NAMALWA (cell line): ENCODE results near the gene RNF141.

Experiments used
- DNase-seq: peaks from one replicate; pipeline ENCODE4 v3.0.0-alpha.2; 2015; ENCODE audit warnings: low spot score

Gene RNF141

DNA sequence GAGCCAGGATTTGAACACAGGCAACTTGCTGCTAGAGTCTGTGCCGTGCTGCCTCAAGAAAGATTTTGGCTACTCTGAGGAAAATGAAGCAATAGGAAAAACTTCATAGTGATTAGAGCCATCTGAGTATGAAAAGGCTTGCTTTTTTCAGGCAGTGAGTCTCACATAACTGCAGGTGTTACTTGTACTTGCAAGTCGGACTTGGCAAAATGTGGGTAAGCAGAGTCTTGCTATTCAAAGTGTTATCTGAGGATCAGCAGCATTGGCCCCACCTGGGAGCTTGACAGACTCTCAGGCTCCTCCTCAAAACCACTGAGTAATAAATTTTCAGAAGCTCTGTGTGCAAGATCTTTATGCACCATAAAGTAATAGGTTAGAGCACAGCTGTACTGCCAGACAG is 18.1 kb downstream of the RNF141 start:
- no peak for DNase-seq

DNA sequence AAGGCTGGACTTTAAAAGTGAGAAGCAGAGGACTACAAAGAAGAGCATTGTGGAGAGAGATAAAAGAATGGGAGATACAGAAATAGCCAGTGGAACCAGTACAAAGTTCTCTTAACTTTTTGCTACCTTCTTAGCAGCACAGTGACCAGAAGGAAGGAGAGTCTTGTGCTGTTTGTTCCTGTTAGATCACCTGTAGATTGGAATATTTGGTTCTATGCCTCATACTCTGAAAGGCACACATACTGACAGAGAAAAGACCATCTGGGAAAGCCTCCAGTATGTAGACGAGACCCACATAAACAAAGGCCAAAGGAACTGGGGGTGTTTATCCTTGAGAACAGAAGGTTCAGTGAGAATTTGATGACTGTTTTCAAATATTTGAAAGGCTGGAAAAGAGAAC is 18.7 kb downstream of the RNF141 start:
- no peak for DNase-seq

DNA sequence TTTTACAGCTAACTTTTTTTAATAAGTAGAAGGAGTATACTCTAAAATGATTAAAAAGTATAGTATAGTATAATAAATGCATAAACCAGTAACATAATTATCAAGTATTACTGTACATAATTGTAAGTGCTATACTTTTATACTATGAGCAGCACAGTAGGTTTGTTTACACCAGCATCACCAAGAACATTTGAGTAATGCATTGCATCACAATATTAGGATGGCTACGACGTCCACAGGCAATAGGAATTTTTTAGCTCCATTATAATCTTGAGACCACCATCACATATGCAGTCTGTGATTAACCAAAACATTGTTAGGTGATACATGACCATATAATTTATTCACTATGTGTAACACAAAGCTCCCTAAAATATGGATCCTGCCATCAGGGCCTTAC is 20.4 kb downstream of the RNF141 start:
- DNase-seq = no peak

DNA sequence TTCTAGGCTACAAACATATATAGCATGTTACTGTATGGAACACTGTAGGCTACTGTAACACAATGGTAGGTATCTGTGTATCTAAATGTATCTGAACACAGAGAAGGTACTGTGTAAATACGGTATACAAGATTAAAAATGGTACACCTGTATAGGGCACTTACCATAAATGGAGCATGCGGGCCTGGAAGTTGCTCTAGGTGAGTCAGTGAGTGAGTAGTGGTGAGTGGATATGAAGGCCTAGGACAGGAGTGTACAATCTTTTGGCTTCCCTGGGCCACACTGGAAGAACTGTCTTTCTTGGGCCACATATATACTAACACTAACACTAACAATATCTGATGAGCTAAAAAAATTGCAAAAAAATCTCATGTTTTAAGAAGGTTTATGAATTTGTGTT is 21.4 kb downstream of the RNF141 start:
- DNase-seq = no peak

DNA sequence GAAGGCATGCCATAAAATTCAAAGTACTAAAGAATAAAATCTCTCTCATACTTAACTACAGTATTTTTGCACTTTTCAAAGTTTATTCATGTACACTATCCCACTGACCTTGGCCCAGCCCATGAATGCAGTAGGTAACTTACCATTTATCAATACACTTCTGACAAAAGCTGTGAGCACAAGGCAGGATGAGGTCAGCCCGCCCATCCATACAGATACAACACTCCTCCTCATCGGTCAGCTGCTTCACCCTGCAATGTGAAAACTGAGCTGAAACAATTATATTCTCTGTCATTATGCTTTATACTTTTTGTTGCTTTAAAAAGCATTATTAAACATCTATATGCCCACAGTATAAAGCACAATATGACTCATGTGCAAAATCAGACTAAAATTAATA is 22.1 kb downstream of the RNF141 start:
- DNase-seq = no peak

DNA sequence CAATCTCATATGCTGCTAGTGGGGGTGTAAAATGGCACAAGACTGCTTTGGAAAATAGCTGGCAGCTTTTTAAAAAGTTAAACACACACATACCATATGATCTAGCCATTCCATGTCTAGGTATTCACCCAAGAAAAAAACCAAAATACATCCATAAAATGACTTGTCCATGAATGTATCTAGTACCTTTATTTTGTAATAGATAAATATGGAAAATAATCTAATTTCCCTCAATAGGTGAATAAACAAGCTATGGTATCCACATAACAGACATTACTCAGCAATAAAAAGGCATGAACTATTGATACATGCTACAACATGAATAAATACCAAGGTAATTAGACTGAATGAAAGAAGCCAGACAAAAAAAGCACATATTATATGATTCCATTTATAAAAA is 22.9 kb downstream of the RNF141 start:
- DNase-seq = no peak

DNA sequence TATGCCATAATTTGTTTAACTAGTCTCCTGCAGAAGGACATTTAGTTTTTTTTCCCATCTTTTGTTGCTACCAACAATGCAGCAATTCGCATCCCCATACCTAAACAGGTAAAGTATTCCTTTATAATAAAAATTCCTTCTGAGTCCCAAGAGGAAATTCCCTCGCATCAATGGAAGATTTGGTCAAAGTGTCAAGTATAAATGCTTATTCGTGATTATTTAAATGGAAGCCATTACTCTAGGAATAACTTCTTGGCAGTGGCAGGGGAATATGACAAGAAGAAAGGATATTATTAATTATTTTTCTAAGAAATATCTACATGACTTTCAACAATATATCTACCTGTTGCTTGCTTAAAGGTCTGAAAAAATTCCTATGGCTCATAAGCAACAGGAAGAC is 25.6 kb downstream of the RNF141 start:
- no peak for DNase-seq

DNA sequence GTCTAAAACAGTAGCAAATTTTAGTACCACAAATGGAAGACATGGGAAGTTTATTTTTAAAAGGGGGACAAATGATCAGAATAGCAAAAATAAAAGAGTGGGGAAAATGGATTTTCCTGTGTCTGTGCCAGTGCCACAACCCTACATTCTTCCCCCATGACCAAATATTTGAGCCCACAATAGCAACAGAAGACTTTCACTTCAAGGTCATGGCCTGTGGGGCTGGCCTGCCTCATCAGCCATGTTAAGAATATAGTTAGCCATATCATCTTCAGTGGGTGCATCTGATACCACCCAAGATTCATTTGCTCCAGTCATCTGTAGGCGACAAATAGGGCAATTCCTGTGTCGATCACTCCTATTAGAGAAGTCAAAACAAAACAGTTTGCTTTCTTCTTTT is 26.3 kb downstream of the RNF141 start:
- DNase-seq = no peak

DNA sequence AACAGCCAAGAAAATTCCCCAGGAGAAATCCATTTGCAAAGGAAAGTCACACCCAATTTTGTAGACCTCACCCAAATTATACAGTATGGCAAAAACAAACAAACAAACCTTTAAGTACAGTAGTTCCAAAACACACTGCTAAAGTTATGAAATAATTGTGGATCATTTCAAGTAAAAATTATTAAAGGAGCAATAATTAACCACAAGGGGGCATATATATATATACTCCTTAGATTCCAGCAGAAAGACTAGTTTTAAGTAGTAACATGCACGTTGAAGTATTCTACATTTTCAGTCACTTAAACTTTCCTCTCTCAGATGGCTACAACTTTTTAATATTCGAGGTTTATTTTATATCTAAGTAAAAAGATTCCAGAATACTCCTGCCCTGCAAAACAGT is 26.8 kb downstream of the RNF141 start:
- peak; percentile 23 for DNase-seq

DNA sequence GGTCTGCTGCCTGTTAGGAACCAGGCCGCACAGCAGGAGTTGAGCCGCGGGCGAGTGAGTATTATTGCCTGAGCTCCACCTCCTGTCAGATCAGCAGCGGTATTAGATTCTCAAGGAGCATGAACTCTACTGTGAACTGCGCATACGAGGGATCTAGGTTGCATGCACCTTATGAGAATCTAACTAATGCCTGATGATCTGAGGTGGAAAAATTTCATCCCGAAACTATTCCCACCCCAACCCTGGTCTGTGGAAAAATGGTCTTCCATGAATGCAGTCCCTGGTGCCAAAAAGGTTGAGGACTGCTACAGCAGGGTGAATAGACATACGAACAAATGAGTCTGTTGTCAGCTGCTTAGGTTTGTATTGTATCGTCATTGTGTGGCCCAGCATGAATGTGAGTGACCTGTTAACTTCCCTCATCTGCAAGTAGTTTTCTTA is 29.8 kb downstream of the RNF141 start:
- DNase-seq = no peak

DNA sequence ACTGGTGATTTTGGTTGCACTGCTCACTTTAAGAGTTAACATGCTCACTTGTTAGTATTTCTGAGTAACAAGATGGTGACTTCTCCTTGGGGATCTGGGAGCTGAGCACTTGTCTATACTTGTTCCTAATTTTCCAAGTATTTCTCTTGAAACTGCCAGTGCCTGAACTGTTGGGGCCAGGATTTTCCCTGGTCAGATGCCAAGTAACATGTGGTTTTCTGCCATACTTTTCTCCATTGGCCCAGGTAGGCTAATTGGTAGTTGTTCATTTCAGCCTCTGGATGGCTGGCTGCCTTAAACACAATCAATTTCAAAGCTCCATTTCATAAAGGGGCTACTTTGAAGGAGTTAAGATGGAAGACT is 35.0 kb downstream of the RNF141 start:
- no peak for DNase-seq

DNA sequence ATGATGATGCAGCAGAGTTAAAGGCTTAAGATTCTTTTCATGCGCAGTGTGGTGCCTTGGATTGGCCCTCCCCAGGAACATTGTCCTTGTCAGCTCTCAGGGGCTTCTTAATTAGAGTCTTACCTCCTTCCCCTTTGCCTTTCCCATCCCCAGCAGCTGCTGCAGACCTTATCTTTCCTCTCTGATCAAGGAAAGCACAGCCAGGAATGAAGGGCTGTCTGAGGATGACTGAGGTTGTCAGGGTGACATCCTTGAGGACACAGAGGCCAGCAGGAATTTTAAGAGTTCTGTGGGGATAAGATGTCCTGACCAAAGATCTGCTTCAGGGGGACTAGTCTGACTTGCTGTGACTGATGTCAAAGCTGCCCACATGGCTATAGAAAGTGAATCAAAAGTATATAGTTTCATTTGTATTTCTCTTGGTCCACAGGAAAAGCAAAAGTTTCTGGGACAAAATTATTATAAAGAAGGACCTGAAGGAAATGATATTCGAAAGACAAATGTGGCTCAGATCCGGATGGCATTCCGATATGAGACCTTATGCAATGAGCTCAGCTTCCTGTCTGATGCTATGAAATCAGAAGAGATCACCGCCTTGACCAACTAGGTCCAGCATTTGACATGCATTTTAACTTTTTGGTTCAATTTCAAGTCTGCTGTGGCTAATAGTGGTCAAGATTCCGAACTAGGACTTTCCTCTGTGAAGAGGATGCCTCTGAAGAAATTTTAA is 35.5 kb downstream of the RNF141 start:
- DNase-seq = no peak

DNA sequence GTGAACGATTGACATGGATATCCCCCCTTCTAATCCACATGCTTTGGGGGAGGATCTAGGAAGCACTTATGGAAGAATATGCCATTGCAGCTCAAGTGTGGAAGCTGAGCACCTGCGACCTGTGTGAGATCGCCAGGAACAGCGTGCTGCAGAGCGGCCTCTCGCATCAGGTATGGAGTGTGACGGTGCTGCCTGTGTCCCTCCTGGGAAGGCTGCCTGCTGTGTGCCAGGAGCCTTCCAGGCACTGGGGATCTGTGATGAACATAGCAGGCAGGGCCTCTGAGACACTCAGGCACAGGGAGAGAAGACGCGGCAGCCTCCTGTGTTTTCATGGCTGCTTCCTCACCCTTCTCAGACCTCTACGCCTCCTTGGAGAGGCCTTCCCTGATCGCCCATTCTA is 36.5 kb downstream of the RNF141 start:
- DNase-seq = no peak

DNA sequence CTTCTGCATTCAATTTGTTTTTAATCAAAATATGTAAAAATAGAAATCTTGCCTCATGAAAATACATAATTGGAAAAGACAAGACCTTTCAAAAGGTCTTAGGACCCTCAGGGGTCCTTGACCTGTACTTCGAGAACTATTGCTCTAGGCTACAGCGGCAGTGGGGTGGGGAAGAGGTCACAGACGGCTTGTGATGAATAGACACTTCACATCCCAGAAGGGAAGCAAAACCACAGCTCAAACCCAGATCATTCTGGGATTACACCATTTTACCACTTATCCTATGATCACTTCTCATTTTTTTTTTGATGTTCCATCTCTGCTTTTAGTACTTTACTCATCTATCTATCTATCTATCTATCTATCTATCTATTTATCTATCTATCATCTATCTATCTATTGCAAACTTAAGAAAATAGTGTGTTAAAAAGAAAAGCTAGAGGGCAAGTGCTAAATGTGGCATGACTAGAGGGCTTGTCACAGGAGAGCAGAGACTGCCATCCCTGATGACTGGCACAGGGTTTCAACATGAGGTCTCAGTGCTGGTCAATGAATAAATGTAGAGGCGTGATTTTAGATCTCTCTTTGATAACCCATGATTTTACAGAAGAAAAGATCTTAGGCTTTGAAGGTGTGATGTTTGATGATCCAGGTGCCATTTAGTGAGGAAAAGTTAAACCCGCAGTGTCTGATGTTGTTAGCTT is 37.1 kb downstream of the RNF141 start:
- no peak for DNase-seq

DNA sequence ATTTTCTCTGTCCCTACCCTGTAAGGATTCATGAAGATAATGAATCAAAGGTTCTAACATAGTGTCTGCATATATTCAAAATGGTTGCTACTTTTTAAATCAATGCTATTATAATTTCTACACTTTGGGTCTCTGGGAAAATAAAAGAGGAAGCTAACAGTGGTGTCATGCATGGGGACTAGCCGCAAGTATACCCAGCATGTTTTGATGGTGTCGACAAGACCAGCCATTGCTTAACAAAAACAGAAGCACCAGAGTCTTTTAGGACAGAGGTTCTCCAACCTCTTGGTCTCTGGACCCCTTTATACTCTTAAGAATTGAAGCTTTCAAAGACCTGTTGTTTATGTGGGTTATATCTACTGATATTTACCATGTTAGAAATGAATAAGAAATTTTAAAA is 37.8 kb downstream of the RNF141 start:
- DNase-seq = no peak

DNA sequence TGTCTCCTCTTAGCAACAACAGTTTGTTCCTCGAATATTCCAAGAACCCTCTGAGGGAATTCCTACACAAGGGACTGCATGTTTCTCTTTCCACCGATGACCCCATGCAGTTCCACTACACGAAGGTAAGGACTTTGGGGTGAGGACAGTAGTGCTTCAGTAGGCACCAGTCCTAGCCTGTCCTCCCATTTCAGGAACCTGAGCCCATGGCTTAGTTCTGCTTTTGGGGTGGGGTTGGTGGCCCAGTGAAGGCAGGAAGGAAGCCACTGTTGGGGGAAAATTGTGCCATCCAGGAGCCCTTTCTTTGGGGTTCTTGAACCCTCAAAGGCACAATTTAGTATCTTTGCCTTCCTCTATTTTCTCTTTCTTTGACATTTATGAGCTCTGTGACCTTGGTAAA is 38.2 kb downstream of the RNF141 start:
- DNase-seq = no peak

DNA sequence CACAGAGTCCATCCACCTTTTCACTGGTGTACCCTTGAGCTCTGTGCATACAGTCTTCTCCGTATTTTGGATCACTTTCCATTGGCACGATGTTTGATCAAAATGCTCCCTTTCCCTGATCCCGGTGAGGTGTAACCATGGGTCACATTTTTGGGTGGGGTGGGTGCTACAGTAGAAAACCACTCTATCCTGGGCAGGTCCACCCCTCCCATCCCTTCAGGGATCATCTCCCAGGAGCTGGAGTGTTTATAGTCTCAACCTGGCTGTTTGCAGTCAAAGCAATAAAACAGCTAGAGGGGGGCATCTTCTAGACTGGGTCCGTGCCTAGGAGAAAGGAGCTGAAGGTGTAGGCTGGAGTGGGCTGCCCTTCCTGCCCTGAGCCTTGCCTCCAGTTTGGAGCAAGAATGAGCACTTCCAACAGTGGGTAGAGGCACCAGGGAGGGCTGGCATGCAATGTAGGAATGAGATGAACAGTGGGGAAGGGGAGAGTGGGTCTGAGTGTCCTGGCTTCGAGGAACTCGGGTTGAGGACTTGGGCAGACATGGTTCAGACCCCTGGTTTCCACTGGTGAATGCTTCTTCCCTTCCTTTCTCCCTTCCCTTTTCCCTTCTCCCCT is 38.8 kb downstream of the RNF141 start:
- DNase-seq = no peak

DNA sequence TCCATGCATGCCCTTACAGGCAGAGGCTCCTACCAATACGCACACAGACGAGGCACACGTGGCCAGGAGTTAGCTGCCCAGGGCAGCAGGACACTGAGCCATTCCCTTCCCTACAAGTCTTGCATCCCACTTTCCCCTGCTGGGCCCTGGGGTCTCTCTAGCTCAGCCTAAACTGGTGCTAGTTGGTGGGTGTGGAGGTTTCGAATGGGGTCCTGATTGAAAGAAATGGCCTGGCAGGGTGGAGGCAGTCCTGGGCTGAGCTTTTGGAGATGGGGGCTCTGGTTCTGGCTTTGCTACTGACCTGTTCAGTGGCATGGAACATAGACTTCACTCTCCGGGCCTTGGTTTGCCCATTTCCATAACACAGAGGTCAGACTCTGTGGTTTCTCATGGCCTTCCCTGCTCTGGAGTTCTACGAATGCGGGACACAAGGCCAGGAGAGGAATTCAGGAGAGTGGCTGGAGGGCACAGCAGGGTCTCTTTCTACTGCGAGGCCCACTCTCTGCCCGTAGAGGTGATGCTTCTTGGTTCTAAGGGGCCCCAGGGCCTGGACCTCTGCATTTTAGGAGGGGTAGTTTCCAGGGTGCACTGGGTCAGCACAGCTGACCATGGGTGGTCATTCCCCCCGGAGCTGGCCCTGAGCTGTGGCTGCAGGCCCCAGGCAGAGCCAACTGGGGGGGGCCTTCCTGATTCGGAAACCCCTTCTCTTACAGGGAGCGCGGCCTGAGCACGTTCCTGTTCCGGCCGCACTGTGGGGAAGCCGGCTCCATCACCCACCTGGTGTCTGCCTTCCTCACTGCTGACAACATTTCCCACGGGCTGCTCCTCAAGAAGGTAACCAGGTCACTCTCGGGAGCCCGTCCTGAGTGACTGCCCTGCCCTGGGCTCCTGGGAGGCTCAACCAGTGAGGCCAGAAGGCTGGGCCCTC is 40.0 kb downstream of the RNF141 start:
- DNase-seq = no peak

DNA sequence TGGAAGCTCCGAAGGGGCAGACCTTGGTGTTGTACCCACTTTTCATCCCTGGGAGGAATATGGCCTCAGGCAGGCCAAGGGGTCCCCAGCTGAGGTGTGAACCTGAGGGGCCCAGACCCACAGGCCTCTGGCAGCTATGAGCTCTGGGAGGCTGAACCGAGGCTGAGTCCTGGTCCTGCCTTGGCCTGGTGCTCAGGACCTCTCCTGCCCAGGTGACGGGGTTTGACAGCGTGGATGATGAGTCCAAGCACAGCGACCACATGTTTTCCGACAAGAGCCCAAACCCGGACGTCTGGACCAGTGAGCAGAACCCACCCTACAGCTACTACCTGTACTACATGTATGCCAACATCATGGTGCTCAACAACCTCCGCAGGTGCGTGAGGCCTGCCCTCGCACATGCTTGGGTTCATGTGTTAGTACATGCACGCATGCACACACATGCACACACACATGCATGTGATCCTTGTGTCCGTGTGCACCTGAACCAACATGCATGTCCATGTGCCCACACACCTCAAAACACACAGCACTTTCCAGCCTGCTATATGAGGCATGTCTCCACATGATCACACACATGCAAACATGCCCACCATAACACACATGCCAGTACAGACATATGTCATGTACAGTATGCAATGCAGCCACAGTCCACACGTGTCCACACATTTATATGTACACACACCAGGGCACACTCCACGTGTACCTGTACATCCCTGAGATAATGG is 40.9 kb downstream of the RNF141 start:
- no peak for DNase-seq

DNA sequence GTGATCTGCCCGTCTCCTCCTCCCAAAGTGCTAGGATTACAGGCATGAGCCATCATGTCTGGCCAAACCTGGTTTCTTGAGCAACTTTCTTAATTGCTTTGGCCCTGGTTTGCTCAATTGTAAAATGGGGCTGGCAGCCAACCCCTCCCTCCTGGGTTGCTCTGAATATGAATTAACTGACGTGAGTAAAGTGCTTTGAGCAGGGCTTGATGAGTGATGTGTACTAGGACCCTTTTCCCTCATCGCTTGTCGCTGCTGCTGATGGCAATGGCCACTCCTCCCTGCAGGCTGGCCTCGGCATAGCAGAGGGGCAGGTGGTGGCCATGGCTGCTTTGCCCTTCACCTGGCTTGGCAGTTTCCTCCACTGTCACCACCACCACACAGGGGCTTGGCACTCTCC is 41.5 kb downstream of the RNF141 start:
- DNase-seq = no peak

DNA sequence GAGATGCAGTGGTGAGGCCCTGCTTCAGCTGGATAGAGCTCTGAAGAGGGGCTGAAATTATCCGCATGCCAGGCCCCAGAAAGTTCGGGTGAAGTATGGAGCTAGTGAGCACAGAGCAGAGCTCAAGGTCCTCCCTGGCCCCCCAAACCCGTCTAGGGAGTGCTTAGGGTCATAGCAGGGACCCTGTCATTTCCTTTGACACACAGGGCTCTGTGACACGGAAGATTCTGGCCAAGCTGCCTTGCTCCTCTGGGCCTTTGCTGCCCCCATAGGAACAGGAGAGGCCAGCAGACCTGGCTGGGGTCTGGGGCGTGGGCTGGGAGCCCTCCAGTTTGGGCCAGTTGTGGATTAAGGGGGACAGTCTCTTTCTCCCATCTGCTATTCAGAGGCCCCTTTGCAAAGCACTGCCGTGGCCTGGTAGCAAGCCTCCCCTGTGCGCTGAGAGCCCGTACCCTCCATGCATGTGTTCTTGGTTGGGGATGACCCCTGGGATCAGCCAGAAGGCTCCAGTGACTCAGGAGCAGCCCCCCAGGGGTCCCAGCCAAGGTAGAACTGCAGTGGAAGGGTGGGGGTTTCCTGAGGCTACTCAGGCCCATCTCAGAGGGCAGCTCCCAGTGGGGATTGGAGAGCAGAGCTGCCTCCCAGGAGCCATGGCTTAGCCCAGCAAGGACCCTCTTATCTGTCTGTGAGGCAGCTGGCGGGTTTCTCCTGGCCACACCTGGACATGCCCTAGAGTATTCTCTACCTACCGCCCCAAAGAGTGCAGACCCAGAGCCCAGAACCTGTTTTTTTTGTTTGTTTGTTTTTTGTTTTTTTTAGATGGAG is 42.3 kb downstream of the RNF141 start:
- no peak for DNase-seq
